ENCODE measurements around the gene ASF1B.
A peak's percentile ranks its signal among the peaks of the same experiment; 100 is the strongest.

The ASF1B gene

DNA sequence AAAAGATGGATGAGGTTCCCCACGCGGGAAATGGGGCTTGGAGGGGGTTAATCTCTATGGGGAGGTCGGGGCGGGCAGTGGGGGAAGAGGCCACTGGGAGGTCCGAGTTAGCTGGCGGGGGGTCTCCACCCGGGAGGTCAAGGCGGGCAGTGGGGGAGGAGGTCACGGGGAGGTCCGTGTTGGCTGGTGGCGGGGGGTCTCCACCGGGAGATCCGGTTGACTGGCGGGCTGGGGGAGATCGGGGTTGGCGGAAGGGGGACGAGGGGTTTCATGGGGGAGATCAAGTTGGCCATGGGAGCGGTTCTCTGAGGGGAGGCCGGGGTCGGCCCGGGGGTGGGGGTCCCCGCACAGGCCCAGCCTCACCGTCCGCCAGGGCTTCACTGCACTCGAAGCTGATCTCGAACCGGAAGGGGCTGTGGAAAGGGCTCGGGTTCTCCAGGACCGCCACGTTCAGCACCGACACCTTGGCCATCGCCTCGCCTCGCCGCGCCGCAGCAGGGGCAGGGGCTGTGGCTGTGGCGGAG lies 342 bp downstream of the ASF1B start:
- no peak for DNase-seq (ENCODE audit: low spot score)

DNA sequence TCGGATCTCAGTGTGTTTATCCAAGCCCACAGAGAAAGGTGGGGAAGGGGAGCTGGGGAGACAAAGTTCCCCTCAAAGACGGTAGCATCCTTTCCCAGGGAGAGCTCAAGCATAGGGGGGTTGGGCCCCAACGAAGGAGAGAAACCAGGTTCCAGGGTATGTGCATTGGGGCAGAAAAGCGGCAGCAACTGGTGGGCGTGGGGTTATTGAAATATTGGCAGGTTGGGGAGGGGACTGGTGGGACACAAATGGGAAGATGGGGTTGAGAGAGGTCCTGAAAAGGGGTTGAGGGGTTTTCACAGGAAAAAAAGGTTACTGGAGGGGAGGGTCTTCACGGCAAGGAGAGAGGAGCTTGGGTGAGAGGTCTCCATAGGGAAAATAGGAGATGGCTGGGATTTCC lies 1.0 kb downstream of the ASF1B start:
- DNase-seq (ENCODE audit: low spot score), result no peak

DNA sequence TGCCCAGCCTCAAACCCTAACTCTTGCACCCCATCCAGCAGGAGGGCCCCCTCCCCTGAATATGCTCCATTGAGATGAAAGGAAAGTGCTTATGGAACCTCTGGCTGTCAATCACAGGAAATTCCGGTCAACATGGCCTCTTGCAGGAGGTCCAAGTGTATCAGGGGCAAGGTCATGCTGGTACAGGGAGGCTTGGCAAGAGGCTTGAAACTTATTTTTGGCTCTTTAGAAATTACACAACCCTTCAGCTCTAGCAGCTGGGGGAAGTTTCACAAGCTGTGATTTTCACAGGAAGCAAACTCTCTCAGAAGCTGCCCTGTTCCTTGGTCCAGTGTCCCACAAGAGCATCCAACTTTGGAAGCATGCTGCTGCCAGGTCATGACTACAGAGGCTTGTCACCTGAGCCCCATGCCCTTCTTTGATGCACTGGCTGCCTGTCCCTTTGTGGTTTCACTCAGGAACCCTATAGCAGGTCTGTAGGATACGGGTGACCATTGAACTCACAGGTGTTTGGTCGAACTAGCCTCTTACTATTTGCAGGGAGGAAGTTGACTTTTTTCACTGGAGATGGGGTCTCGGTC lies 8.4 kb downstream of the ASF1B start:
- DNase-seq (ENCODE audit: low spot score), result no peak

DNA sequence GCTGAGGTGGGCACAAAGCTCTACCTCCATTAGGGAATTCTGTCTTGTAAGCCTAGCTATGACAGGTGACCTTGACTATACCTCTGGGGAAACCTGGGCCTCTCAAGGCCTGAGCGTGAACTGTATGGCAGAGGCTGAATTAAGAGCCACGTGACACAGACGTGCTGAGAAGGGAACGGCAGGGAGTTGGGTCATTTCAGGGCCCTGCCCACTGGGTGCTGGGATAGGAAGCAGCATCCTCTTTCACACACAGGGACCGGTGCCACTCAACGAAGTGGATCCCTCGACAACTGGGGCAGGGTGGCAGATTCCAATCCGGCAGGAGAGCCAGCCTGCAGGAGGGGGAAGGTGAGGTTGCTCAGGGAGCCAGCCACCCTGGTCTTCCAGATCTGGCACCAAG lies 9.2 kb downstream of the ASF1B start:
- DNase-seq (ENCODE audit: low spot score), result no peak

DNA sequence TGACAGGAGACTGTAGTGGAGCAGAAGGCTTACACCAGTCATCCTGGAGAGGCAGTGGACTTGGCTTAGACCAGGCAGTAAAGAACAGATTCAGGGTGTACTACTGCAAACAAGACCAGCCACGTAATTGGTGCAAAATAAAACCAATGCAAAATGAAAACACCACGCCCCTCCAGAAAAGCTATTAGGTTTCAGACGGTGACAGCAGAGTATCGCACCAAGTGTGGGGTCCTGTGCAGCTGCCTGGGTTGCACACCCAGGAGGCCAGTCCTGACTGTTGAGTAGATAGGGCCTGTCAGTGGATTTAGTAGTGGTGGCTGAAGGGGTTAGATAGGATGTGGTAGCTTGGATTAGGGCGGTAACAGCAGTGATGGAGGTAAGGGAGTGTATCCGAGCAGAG lies 13.5 kb downstream of the ASF1B start:
- no peak for DNase-seq (ENCODE audit: low spot score)

DNA sequence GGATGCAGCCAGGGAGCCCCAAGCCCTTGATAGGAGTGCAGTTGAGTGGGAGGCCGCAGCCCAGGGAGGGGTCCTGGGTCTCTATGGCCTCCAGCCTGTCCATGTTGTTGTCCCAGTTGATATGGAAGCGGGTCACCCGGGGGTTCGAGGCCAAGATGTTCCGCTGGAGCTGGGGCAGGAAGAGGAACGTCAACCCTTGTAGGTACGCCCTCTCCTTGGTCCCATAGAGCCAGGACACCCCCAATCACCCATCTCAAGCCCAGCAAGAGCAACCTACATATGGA lies 15.9 kb downstream of the ASF1B start:
- no peak for DNase-seq (ENCODE audit: low spot score)

DNA sequence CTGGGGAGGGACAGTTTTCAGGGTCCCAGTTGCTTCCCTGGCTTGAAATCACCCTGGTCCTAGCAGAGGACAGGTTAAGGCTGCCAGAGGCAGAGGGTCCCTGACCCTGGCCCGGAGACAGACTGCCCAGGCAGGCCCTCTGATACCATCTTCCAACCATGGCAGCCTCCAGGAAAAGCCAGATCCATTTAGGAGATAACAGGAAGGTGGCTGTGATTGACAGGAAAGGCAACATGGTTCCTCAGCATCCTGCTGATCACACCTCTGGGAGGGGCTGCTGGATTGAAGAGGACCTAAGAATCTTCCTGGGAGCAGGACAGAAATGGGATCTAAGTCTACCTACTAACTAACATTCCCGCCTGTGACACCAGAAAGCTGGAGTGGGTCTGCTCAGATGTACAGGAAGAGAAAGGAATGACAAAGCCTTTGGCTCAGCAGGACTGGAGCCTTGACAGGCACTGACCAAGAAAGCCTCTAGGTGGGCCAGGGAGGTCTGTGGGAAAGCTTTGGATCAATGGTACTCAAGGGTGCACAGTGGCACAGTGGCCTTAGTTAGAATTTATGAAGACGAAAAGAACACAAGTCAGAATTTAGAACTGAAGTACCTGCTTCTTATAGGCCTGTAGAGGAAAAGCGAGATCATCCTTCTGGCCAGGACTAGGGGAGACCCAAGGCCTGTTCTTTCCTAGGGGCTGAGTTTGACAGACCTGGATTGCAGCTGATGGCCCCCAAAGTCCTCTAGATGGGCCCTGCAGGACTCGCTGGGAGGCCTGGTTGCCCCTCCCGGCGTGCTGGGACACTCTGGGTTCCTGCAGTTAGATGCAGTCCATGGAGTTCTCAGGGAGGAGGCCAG lies 16.5 kb downstream of the ASF1B start:
- no peak for DNase-seq (ENCODE audit: low spot score)

DNA sequence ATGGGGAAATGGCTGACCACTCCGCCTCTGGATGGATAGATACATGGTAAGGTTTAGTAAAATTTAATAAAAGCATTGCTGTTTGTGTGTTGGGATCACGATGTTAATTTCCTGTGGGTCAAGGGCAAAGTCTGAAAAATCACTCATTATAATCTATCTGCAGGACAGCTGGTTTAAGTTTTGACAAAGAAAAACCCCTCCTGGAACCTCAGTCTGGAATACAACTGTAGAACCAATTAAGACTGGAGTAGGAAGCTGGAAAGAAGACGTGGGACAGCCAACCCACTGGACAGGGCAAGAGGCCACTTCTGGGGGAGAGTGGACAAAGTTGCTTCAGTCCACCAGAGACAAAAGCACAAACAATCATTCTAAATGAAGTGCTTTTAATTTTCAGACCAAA lies 17.2 kb downstream of the ASF1B start:
- DNase-seq (ENCODE audit: low spot score), result no peak

DNA sequence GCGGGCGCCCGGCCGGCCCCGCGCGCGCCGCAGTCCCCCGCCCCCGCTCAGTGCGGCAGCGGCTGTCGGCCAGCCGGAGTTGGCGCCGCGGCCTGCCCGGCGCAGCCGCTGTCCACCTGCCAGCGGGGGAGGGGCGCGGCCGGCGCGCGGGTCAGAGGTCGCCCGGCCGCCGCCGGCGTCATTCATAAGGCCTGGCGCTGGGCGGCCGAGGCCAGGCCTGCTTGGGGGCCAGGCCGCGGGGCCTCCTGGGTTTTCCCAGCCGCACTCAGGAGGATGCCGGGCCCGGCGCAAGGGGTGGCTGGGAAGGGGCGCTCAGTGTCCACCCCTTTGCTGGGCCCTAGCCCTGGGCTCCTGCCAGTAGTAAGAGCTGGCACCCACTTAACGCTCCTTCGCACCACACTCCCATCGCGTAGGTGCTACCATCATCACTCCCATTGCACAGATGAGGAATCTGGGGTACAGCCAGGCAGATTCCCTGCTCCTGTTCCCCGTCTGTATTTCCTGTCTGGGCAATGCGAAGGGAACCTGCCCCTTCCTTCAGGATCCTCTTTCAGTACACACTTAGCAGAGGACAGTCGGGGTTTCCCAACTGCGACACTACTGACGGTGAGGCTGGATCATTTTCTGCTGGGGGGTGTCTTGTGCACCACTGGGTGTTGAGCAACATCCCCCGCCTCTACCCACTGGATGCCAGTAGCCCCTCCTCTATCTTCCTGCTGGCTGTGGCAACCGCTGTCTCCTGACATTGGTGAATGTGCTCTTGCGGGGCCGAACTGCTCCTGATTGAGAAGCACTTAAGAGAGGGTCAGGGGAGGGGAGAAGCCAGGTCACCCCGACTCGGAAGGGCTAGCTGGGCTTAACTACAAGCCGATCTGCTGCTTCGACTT lies 18.0 kb downstream of the ASF1B start:
- DNase-seq (ENCODE audit: low spot score), result no peak

DNA sequence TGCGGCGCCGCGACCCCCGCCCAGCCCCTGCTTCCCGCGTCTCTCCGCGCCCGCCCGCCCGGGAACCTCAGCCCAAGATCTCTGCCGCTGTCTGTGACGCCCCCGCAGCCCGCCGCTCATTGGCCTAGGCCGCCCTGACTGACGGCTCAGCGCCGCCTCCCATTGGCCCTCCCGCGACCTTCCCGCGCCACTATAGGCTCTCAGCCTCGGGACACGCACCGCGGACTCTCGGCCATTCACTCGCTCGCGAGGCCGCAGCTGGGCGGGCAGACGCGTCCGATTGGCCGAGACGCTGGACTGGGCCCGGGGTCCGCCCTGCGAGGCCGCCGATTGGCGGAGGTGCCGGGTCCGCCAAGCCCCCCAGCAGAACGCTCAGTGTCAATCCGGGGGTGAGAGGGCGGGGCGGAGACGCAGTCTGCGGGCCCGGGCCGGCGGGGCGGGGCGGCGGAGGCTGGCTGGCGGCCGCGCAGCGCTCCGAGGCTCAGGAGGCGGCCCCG lies 18.7 kb downstream of the ASF1B start, which contains the start of gene PRKACA:
PRKACA (minus strand) TSS at position 95 of the 497 bp plus-strand sequence. CDS start 215 bp downstream, outside the sequence.
- peak; percentile 99 for DNase-seq (ENCODE audit: low spot score)

DNA sequence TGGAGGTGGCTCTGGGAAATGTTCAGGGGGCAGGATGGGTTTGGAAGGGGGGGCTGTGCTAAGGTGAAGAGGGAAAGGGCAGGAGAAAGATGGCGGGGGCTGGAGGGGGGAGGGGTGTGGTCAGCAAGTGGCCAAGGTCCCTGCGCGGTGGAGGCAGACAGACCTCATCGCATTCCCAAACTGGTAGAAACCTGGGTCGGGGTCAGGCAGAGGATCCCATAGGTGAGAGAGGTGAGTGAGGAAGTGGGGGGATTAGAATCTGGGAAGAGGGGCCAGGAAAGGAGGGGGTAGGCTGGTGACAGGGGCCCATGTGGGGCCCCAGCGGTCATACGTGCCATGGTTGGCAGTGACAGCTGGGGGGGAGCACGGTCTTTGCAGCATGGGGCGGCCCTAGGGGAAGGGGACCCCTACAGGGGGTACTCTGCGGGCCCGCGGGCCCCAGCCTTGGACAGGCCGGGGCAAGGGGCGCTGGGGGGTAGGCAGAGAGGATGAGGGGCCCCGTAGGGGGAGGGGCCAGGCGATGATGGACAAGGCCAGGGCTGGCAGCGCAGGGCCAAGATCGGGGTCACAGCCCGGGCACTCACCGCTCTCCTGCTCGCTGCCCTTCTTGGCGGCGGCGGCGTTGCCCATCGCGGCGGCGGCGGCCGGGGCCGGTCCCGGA lies 19.3 kb downstream of the ASF1B start:
- DNase-seq (ENCODE audit: low spot score), result no peak

DNA sequence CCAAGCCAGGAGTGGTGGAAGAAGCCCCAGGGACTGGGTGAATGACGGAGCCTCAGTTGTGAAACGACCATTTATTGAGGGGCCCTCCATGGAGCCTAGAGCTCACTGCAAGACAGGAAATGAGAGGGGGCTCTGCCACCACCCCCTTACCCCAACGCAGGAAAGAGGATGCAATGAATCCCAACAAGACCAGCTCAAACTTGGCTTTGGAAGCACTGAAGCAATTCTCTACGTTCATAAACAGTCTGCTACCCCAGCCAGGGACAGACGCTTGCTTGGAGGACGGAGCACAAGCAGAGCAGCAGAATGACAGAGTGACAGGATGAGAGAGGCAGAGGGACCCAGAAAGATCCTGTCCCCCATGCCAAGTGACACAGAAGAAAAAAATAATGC lies 19.9 kb downstream of the ASF1B start:
- DNase-seq (ENCODE audit: low spot score), result no peak

DNA sequence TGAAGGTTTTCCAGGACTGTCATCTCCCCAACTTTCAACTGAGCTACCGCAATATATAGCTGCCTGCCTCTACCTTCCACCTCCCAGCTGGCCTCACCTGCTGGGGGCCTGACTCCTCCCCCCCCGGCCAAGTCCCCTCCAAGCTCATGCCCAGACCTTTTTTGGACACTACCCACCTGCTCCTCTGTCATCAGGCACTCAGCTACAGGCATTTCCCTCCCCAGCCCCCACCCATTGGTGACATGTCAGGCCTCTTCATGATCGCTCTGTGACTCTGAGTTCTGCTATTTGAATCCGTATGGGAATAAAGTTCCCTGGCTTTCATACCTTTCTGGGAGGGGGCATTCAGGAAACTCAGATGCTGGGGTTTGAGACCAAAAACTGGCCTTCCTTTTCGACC lies 20.6 kb downstream of the ASF1B start:
- no peak for DNase-seq (ENCODE audit: low spot score)

DNA sequence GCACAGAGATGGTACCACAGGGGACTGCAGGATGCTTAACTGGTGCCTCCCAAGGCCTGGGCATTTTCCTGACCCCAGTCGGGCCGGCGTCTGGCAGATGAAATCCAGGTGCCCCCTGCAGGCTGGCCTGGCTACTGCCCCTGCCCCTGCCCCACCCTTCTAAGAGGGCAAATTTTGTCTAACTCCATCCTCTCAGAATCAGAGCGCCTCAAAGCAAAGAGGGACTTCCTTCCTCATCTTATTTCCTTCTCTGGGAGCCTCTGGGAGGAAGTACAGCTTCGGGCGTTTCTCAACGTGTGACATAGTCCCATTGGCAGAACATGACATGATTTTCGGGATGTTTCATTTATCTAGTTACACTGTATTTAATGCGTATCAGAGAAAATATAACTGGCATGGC lies 21.5 kb downstream of the ASF1B start:
- peak; percentile 41 for DNase-seq (ENCODE audit: low spot score)

DNA sequence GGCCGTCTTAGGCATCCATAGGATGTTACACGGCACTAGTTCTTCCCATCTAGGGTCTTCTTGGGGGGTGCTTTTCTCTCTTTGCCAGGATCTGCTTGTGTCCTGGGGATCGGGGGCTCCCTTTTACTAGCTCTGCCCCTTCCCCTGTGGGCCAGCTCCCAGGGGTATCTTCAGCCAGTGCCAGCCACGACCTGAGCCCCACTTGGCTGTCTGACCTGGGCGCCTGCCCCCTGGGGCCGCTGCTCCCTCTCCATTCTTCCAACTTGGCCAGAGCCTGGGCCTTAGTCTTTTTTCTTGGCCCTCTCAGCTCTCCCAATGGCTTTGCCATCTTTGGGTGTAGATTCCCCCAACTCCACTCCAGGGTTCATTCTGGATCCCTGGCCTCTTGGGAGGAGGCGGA lies 21.9 kb downstream of the ASF1B start:
- DNase-seq (ENCODE audit: low spot score), result no peak

DNA sequence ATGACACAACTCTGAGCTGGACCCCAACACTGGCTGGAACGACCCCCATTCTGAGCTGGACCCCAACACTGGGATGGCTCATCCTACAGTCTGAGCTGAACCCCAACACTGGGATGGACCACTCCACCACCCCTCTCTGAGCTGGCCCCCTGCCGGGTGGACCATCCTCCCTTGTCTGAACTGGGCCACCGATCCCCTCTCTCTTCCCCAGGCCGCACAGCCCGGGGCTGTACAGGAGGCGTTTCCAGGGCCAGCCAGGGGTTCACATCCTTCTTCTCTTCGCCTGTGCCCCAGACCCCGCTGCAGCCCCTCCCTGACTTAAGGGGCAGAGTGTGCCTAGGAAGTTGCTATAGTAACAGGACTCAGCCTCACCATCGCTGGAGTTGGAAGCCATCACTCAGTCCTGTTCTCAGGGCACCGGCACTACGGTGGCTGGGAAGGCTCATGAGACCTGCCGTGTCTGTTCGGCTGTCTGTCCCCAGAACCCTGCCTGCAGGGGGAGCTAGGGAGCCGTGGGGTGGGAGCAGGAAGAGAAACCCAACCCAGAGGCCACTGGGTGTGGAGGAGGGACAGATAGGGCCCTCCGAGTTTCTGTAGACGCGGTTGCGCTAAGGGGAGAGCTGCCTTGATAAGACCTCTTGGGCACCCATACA lies 22.5 kb downstream of the ASF1B start:
- peak; percentile 66 for DNase-seq (ENCODE audit: low spot score)

DNA sequence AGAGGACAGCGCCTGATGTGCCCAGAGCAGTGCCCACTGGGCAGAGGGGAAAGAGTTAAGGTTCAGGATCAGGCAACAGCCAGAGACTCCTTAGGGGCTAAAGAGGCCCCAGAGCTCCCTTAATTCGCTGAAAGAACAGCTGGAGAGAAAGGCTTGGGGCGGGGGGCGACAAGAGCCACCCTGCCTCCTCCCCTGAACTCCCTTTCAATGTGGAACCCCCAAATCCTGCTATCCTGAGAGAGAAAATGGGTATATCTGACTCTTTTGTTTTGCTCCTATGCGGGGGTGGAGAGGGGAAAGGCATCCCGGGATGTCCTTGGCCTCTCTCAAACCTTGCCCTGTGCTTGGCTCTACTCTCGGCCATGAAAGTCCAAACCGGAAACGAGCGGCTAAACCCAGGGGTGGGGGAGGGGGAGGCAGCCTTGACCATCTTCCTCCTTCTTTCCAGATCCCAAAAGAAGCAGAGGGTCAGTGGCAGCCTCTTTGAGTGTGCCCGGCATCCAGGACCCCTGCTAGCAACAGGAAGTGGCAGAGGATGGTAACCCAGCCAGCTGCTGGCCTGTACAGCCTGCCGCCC lies 23.5 kb downstream of the ASF1B start:
- no peak for DNase-seq (ENCODE audit: low spot score)

DNA sequence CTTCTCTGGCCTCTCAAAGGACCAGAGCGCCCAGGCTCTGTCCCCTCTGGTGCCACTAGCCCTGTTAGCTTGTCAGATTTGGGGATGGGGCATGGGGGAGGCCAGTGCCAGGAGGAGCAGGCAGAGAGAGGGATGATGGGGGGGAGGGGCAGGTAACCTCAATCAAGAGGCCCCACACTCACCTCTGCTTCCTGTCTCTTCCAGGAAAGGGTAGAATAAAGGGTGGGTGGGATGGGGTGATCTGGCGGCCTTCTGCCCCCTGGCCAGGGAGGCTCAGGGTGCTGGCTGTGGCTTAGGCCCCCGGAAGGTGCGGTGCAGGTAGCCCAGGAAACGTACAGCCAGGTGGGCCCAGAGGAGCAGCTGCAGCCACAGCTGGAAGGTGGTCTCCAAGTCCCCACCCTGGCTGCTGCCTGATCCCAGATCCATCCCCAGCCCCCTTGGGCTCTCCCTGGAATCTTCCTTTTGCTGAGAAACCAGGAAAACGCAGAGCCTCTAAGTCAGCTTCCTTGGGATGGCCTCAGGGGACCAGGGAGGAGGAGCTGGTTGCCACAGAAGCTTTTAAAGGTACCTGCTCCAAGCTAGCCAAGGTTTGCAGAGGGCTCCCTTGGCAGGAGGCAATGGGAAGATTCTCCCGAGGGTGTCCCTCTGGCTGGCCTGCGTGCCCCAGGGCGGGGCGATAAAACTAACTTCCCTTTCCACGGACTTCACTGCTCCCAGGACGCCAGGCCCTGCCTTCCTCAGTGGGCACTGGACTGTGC lies 24.2 kb downstream of the ASF1B start:
- DNase-seq (ENCODE audit: low spot score), result no peak

DNA sequence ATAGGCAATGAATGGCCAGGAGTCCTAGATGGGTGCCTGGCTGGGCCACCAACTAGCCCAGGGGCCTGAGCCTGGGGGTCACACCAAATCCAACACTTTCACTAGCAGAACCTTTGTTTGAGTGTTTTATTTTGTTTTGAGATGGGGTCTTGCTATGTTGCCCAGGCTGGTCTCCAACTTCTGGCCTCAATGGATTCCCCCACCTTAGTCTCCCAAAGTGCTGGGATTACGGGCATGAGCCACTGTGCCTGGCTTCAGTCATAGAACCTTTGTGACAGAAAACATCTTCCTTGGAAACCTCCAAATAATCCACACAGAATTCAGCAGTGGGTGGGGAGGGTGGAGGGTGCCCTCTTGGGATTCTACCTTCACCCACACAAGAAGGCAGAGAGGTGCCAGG lies 24.9 kb downstream of the ASF1B start:
- no peak for DNase-seq (ENCODE audit: low spot score)

DNA sequence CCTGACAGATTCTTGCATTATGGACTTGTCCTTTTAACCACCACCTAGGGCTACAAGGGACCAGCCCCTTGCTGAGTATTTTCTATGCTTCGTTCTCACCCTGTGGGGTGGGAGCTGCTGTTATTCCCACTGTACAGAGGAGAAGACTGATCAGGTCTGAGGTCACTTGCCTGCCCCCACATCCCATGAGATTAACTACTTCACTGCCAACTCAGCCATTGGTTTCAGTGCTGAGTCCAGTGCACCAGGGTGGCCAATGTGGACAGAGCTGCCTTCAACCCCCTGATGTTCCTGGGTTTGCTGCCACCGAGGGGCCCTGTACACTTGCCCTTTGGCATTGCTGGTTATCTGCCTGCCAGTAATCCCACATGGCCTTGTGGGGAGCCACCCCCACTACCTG lies 25.7 kb downstream of the ASF1B start:
- DNase-seq (ENCODE audit: low spot score), result no peak

All from activated CD4-positive, alpha-beta T cell treated with anti-CD3 and anti-CD28 coated beads, Interleukin-2, Interleukin-4, amounts not matched to agents 100 ng/mL and 50 ng/mL, durations not matched to agents 16 hours and 8 hours (primary cell).